ENCODE data around the gene CRACDL. TPM values are rescaled to one million over a fixed set of nuclear protein-coding genes. Genes with fewer than 3 reads are reported as not detected.
"Not testable (repeated sequence)": the region's sequence is repeated elsewhere in the genome, so short reads cannot be mapped to it uniquely, and the experiment has no call there.

CRACDL gene
- total RNA-seq, 1 donor from 2014 or later: 10.7 TPM

GRCh38 chr2:98891591-98891990, 44.4 kb downstream of the CRACDL start:
- no peak for DNase-seq (ENCODE audit: extremely low read depth, low read depth, low spot score)

GRCh38 chr2:98886066-98886554, 49.9 kb downstream of the CRACDL start:
- no peak for DNase-seq (ENCODE audit: extremely low read depth, low read depth, low spot score)

- DNase-seq (ENCODE audit: extremely low read depth, low read depth, low spot score): no peak
These were observed 51.4 kb downstream of the CRACDL start for GRCh38 chr2:98884658-98885057.

- no peak for DNase-seq (ENCODE audit: extremely low read depth, low read depth, low spot score)
These were observed 52.2 kb downstream of the CRACDL start for GRCh38 chr2:98883780-98884211.

GRCh38 chr2:98882971-98883779, 52.9 kb downstream of the CRACDL start:
- no peak for DNase-seq (ENCODE audit: extremely low read depth, low read depth, low spot score)

- DNase-seq (ENCODE audit: extremely low read depth, low read depth, low spot score): no peak
These were observed 53.7 kb downstream of the CRACDL start for GRCh38 chr2:98882368-98882767.

GRCh38 chr2:98881153-98881650, 54.8 kb downstream of the CRACDL start:
- no peak for DNase-seq (ENCODE audit: extremely low read depth, low read depth, low spot score)

- no peak for DNase-seq (ENCODE audit: extremely low read depth, low read depth, low spot score)
These were observed 55.5 kb downstream of the CRACDL start for GRCh38 chr2:98880266-98881152.

GRCh38 chr2:98877658-98878057, 58.4 kb downstream of the CRACDL start:
- DNase-seq (ENCODE audit: extremely low read depth, low read depth, low spot score): not testable (repeated sequence)

- no peak for DNase-seq (ENCODE audit: extremely low read depth, low read depth, low spot score)
These were observed 59.3 kb downstream of the CRACDL start for GRCh38 chr2:98876741-98877140.

GRCh38 chr2:98875746-98876145, 60.3 kb downstream of the CRACDL start:
- no peak for DNase-seq (ENCODE audit: extremely low read depth, low read depth, low spot score)

- DNase-seq (ENCODE audit: extremely low read depth, low read depth, low spot score): no peak
These were observed 60.8 kb downstream of the CRACDL start for GRCh38 chr2:98875081-98875728.

GRCh38 chr2:98874186-98874689, 61.8 kb downstream of the CRACDL start:
- no peak for DNase-seq (ENCODE audit: extremely low read depth, low read depth, low spot score)

- DNase-seq (ENCODE audit: extremely low read depth, low read depth, low spot score): no peak
These were observed 63.5 kb downstream of the CRACDL start for GRCh38 chr2:98872526-98872925.

- DNase-seq (ENCODE audit: extremely low read depth, low read depth, low spot score): no peak
These were observed 64.5 kb downstream of the CRACDL start for GRCh38 chr2:98871506-98871905.

- no peak for DNase-seq (ENCODE audit: extremely low read depth, low read depth, low spot score)
These were observed 65.4 kb downstream of the CRACDL start for GRCh38 chr2:98870516-98871158.

- DNase-seq (ENCODE audit: extremely low read depth, low read depth, low spot score): no peak
These were observed 66.2 kb downstream of the CRACDL start for GRCh38 chr2:98869870-98870269.

GRCh38 chr2:98869272-98869641, 66.8 kb downstream of the CRACDL start:
- DNase-seq (ENCODE audit: extremely low read depth, low read depth, low spot score): no peak

- DNase-seq (ENCODE audit: extremely low read depth, low read depth, low spot score): no peak
These were observed 67.3 kb downstream of the CRACDL start for GRCh38 chr2:98868548-98869271.

All from glomerular endothelial cell (primary cell).